HFF-Myc (cell line): ENCODE data around the gene PPFIA2.

Source experiments
- DNase-seq: peaks from one replicate; pipeline ENCODE4 v3.0.0-alpha.2; 2011; ENCODE audit warnings: low read depth; ENCODE audit errors: extremely low read depth
- H3K4me3 ChIP-seq: replicated peaks from 2 replicates; pipeline ENCODE4 v1.5.1; 2011; ENCODE audit warnings: low read depth, mild to moderate bottlenecking, control low read depth, low read length
- CTCF ChIP-seq: IDR thresholded peaks from 2 replicates; pipeline ENCODE4 v1.5.1; 2012; ENCODE audit warnings: mild to moderate bottlenecking, low read depth, low read length, control low read depth; ENCODE audit errors: missing control alignments

PPFIA2 gene

DNA sequence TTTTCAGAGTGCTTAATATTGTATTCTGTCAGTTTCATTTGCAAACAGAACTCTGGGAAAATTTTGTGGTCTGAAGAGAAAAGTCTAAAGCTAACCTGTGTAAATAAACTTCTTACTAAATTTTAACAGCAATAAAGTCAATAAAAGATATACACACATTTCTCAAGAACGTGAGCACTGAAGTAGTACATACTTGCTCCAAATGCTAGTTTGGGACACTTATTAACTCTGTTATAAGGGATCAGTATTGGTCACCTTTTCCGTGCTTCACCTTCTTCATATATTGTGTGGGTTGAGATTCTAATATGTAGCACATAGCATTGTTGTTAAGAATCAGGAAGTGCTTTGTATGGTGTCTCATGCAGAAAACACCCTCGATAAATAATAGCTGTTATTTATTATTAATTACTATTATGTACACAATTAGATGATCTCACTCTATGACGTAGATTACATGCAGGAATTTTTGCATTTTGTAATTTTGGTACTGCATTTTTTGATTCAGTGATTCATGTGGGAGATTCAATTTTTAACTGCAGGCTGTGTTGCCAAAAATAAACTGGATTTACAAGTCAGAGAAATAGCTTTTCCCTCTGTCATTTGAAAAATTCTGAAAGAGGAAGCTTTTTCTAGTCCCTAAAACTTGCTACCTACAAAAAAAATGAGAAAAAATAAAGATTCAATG, 380.4 kb downstream of the PPFIA2 start:
- no peak overlapping the region for H3K4me3 ChIP-seq
- no peak for TF ChIP-seq CTCF
- no peak for DNase-seq

GRCh38 chr12:81377771-81378170, 381.4 kb downstream of the PPFIA2 start:
- no peak for DNase-seq
- TF ChIP-seq CTCF: no peak
- H3K4me3 ChIP-seq: no peak overlapping the region

DNA sequence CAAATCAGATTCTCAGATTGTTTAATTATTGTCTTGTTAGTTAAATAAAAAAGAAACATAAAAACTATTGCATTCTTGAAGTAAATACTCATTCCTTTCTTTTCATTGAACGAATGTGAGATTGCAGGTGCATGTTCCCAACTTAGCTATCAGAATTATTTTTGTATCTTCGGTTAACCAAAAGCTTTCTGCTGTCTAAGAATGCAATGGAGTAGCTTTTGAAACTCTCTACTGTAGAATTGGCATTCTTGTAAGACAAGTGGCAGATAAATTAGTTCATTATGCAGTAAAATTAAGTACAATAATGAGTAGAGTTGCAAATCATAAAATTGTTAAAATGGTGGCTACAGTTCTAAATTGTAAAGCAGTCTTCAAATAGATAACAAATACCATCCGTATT, 383.2 kb downstream of the PPFIA2 start:
- TF ChIP-seq CTCF: no peak
- no peak overlapping the region for H3K4me3 ChIP-seq
- no peak for DNase-seq

- no peak for DNase-seq
- H3K4me3 ChIP-seq: no peak overlapping the region
- TF ChIP-seq CTCF: no peak
Measured at GRCh38 chr12:81370456-81370855, 388.7 kb downstream of the PPFIA2 start.

DNA sequence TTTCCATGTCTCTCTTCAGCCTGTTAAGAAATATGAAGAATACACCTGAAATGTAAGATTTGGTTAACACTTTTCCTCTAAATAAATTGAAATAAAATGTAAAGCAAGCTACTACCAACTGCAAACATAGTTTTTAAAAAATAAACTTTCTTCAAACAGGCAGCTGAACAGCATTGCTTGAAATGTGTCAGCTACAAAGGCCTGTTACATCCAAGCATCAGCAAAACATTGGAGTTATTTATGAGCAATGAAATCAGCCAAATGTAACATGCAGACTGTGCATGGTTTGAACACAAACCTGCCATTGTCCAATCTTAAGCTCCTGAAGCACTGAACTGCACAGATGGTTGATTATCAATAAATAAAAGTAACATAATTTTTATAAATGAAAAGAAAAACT, 390.0 kb downstream of the PPFIA2 start:
- H3K4me3 ChIP-seq: no peak overlapping the region
- no peak for TF ChIP-seq CTCF

DNA sequence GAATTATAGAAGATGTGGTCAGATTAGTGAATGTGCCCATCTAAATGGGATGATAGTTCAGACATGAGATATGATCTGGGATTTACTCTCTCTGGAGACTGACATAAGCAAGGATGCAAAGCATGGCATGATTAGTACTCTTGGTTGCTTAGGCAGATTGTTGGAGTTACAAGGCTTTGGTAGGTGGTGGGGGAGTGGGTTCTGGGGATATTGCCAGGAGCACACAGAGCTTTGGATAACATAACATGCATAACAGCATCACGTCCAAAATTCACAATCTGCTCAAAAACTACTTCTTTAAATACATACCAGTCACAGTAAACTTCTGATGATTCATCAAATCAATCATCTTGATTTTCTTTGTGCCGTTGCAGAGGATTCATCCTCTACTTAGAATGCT, 393.9 kb downstream of the PPFIA2 start:
- H3K4me3 ChIP-seq: no peak overlapping the region
- no peak for TF ChIP-seq CTCF
- no peak for DNase-seq

More for the DNA sequence above, 390.0 kb downstream of the PPFIA2 start:
- no peak for DNase-seq

GRCh38 chr12:81360916-81361315, 398.2 kb downstream of the PPFIA2 start:
- no peak for DNase-seq
- no peak overlapping the region for H3K4me3 ChIP-seq
- TF ChIP-seq CTCF: no peak
